Suprapubic skin (tissue), 4 donors: ENCODE results near the gene PLCB1. TPM values are rescaled to one million over a fixed set of nuclear protein-coding genes. Genes with fewer than 3 reads are reported as not detected.
"Not testable (repeated sequence)": the region's sequence is repeated elsewhere in the genome, so short reads cannot be mapped to it uniquely, and the experiment has no call there.

ENCODE experiments used
- DNase-seq, 2 donors: peaks; one replicate each; pipeline ENCODE4 v3.0.0-alpha.2; 2019; ENCODE audit warnings: low spot score in 2 of 2
- H3K27ac ChIP-seq: fragments of 200-600 bp; sonication (generic); one replicate; pipeline ENCODE4 v1.5.1; 2019
- H3K27me3 ChIP-seq: fragments of 200-600 bp; sonication (generic); one replicate; pipeline ENCODE4 v1.5.1; 2019
- H3K36me3 ChIP-seq: fragments of 200-600 bp; sonication (generic); one replicate; pipeline ENCODE4 v1.5.1; 2019
- H3K4me1 ChIP-seq: fragments of 200-600 bp; sonication (generic); one replicate; pipeline ENCODE4 v1.5.1; 2019
- H3K4me3 ChIP-seq: fragments of 200-600 bp; sonication (generic); one replicate; pipeline ENCODE4 v1.5.1; 2019; ENCODE audit warnings: mild to moderate bottlenecking
- H3K9me3 ChIP-seq: fragments of 200-600 bp; sonication (generic); one replicate; pipeline ENCODE4 v1.5.1; 2019
- EP300 ChIP-seq: sonication (generic); formaldehyde crosslinking; IDR thresholded peaks from one replicate; pipeline ENCODE4 v1.6.1; 2017; ENCODE audit warnings: antibody characterized with exemption
- POLR2A ChIP-seq, 2 donors: fragments of 450-650 bp; IDR thresholded peaks; one replicate each; pipeline ENCODE4 v1.6.1; 2017; ENCODE audit warnings: antibody characterized with exemption in 2 of 2, mild to moderate bottlenecking in 2 of 2, moderate library complexity in 2 of 2
- POLR2AphosphoS5 ChIP-seq, 3 donors: sonication (generic); formaldehyde crosslinking; IDR thresholded peaks; one replicate each; pipeline ENCODE4 v1.6.1; 2017; ENCODE audit warnings: antibody characterized with exemption in 3 of 3
- WGBS: methylation state at CpG from one replicate; pipeline ENCODE4 v1.1.5; 2018; 5-methylcytosine and 5-hydroxymethylcytosine counted together
- total RNA-seq, 4 donors: library from RNA; depleted of rRNA; stranded (reverse); fragments of >200 nt; gene quantifications; one replicate each; pipeline ENCODE4 v1.1.0, GENCODE V29; 2016
- TF ChIP-seq, protein P1 (sequence below), 2 donors: fragments of 200-600 bp in 1 of 2; fragments of 450-650 bp in 1 of 2; sonication (generic) in 1 of 2; IDR thresholded peaks; one replicate each; pipeline ENCODE4 v1.5.1; 2016 to 2019; ENCODE audit warnings: antibody characterized with exemption in 2 of 2, mild to moderate bottlenecking in 1 of 2, moderate library complexity in 1 of 2

PLCB1 gene
- total RNA-seq, 4 donors from 2014 or later: 3.9 to 15.6 (median 6.7) TPM

DNA sequence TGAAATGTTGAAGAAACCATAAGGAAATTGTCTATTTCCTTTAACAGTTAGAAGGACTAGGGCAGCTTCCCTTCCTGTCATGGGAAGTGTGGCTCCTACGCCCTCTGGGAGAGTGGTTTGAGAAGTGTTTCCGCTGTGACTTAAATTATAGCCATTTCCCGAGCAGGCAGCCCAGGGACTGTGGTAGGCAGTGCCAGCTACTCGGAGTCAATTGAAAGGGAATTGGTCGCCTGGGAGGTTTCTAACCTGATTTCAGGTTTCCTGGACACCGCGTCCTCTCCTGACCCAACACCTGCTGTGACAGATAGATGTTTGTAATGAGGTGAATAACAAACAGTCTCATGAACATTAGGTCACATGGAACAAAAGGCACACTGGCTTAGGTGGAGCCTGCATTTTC lies 680.8 kb downstream of the PLCB1 start:
- H3K36me3 ChIP-seq: no peaks in the 10 kb centered on the region
- H3K9me3 ChIP-seq: no peaks in the 10 kb centered on the region
- 76% methylated on average over 7 of the region's 7 CpGs for WGBS
- no peak for TF ChIP-seq POLR2A (IDR thresholded peaks at IDR 0.05)
- H3K27me3 ChIP-seq: no peaks in the 10 kb centered on the region
- H3K4me1 ChIP-seq: no peaks in the 10 kb centered on the region
- no peak overlapping the region for H3K27ac ChIP-seq
- peak in 1 of 2 donors; percentile 63 for DNase-seq
- H3K4me3 ChIP-seq: no peak overlapping the region

DNA sequence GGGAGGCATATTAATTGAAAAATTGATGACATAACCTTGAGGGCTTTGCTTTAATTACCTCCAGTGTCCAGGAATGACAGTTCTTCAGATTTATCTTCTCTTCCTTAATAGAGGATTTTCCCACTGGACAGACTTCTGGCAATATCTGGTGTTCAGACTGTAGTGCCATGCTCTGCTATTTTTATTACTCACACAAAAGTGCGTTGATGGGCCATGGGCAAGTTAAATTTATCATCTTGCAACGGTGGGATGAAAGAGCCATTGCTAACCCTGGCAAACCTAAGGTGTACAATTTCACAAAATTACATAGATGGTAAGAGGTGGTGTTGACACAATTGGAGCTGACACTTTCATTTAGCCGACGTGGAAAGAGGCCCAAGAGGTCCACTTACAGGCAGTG lies 683.1 kb downstream of the PLCB1 start:
- 89% methylated on average over 4 of the region's 4 CpGs for WGBS
- Histone ChIP-seq H3K4me1 (no peaks in the 10 kb centered on the region), H3K4me3 (no peak overlapping the region), H3K27me3 (no peaks in the 10 kb centered on the region), H3K36me3 (no peaks in the 10 kb centered on the region), H3K9me3 (no peaks in the 10 kb centered on the region), H3K27ac (no peak overlapping the region)
- no peak for TF ChIP-seq EP300
- no peak for DNase-seq

DNA sequence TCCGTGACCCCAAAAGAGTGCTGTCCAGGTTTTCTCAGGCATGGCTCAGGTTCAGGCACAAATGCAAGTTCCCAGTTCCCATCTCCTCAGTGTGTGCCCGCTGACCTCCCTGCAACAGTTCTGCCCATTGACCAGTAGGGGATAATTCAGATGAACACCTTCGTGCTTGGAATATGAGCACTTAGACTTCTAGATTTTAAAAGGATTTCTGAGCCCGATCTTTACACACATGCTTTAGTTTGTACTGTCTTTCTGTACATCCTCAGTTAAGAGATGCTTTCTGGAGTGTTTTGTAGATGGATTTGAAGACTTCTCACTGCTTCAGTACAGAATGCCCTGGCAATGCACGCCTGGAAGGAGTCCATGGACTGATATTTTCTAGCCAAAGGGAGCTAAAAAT lies 697.2 kb downstream of the PLCB1 start:
- TF ChIP-seq POLR2A (IDR thresholded peaks at IDR 0.05): no peak
- TF ChIP-seq POLR2AphosphoS5 (IDR thresholded peaks at IDR 0.05): no peak
- no peak for TF ChIP-seq EP300
- TF ChIP-seq, protein P1, sequence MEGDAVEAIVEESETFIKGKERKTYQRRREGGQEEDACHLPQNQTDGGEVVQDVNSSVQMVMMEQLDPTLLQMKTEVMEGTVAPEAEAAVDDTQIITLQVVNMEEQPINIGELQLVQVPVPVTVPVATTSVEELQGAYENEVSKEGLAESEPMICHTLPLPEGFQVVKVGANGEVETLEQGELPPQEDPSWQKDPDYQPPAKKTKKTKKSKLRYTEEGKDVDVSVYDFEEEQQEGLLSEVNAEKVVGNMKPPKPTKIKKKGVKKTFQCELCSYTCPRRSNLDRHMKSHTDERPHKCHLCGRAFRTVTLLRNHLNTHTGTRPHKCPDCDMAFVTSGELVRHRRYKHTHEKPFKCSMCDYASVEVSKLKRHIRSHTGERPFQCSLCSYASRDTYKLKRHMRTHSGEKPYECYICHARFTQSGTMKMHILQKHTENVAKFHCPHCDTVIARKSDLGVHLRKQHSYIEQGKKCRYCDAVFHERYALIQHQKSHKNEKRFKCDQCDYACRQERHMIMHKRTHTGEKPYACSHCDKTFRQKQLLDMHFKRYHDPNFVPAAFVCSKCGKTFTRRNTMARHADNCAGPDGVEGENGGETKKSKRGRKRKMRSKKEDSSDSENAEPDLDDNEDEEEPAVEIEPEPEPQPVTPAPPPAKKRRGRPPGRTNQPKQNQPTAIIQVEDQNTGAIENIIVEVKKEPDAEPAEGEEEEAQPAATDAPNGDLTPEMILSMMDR (IDR thresholded peaks at IDR 0.05): no peak
- Histone ChIP-seq H3K9me3 (no peaks in the 10 kb centered on the region), H3K36me3 (no peaks in the 10 kb centered on the region), H3K4me3 (no peak overlapping the region), H3K27me3 (no peaks in the 10 kb centered on the region), H3K27ac (no peak overlapping the region), H3K4me1 (no peaks in the 10 kb centered on the region)
- 87% methylated on average over 5 of the region's 5 CpGs for WGBS
- DNase-seq: no peak

DNA sequence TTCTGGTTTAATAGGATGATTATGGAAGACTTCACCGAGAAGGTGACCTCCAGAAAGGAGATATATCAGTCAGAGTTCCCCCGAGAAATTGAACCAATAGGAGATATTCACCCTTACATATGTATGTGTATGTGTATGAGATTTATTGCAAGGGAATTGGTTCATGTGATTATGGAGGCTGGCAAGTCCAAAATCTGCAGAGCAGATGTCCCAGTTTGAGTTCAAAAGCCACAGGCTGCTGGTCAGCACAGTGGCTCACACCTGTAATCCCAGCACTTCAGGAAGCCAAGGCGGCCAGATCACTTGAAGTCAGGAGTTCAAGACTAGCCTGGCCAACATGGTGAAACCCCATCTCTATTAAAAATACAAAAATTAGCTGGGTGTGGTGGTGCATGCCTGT lies 702.2 kb downstream of the PLCB1 start:
- not testable (repeated sequence) for H3K27me3 ChIP-seq, H3K36me3 ChIP-seq, H3K4me1 ChIP-seq, DNase-seq, H3K9me3 ChIP-seq, H3K27ac ChIP-seq, H3K4me3 ChIP-seq
- 77% methylated on average over 3 of the region's 3 CpGs for WGBS

DNA sequence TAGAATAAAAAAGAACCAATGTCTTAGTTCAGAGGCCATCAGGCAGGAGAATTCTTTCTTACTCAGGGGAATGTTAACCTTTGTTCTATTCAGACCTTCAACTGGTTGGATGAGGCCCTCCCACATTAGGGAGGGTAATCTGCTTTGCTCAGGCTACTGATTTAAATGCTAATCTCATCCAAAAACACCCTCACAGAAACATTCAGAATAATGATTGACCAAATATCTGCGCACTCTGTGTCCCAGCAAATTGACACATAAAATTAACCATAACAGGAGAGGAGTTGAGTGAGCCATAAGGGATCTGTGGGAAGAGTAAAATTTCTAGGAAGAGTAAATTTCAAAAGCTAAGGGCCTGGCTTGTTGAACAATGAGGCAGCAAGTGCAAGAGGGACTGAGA lies 702.8 kb downstream of the PLCB1 start:
- 86% methylated on average over 1 of the region's 1 CpG for WGBS
- DNase-seq: no peak
- Histone ChIP-seq H3K4me1 (no peaks in the 10 kb centered on the region), H3K4me3 (no peak overlapping the region), H3K9me3 (no peaks in the 10 kb centered on the region), H3K36me3 (no peaks in the 10 kb centered on the region), H3K27me3 (no peaks in the 10 kb centered on the region), H3K27ac (no peak overlapping the region)
- TF ChIP-seq POLR2AphosphoS5 (IDR thresholded peaks at IDR 0.05) (no peak), POLR2A (IDR thresholded peaks at IDR 0.05) (no peak), EP300 (no peak)
- TF ChIP-seq, protein P1 (IDR thresholded peaks at IDR 0.05): no peak

DNA sequence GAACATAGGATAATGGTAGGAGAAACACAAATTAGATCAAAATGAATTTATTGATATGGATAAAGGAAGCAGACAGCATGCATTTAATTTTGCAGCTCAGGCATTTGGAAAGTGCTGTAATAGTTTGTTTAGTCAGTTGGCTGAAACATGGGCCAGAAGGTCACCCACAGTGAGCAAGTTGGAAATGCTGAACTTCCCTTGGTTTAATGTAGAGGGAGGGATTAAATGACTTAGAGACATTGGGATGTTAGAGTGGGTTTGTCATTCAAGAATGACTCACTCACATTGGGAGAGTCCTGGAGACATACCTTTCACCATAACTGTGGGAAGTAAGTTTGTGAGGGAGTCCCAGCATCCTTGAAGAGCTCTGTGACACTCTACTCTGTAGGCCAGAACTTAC lies 705.3 kb downstream of the PLCB1 start:
- TF ChIP-seq, protein P1 (IDR thresholded peaks at IDR 0.05): no peak
- no peak for TF ChIP-seq POLR2AphosphoS5 (IDR thresholded peaks at IDR 0.05)
- Histone ChIP-seq H3K4me1 (no peaks in the 10 kb centered on the region), H3K27ac (no peak overlapping the region), H3K36me3 (no peaks in the 10 kb centered on the region), H3K9me3 (no peaks in the 10 kb centered on the region), H3K27me3 (no peaks in the 10 kb centered on the region), H3K4me3 (no peak overlapping the region)
- DNase-seq: no peak

DNA sequence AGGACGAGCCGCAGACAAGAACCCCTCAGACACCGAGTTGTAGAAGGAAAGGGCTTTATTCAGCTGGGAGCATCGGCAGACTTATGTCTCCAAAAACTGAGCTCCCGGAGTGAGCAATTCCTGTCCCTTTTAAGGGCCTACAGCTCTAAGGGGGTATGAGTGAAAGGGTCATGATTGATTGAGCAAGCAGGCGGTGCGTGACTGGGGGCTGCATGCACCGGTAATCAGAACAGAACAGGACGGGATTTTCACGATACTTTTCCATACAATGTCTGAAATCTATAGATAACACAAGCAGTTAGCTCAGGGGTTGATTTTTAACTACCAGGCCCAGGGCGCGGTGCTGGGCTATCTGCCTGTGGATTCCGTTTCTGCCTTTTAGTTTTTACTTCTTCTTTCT lies 710.5 kb downstream of the PLCB1 start:
- Histone ChIP-seq H3K4me3 (no peak overlapping the region), H3K4me1 (no peaks in the 10 kb centered on the region), H3K27ac (no peak overlapping the region), H3K36me3 (no peaks in the 10 kb centered on the region), H3K27me3 (no peaks in the 10 kb centered on the region), H3K9me3 (no peaks in the 10 kb centered on the region)
- no peak for DNase-seq
- 89% methylated on average over 13 of the region's 13 CpGs for WGBS
- TF ChIP-seq POLR2A (IDR thresholded peaks at IDR 0.05) (no peak), POLR2AphosphoS5 (IDR thresholded peaks at IDR 0.05) (no peak), EP300 (no peak)
- TF ChIP-seq, protein P1 (IDR thresholded peaks at IDR 0.05): no peak
